GM19324 (cell line): ENCODE results near the gene MIA.
"Not testable (repeated sequence)": the region's sequence is repeated elsewhere in the genome, so short reads cannot be mapped to it uniquely, and the experiment has no call there.

Experiments
- ATAC-seq: cut with Tn5 transposase; IDR thresholded peaks from one replicate; pipeline ENCODE4 v1.9.1; 2021; ENCODE audit warnings: mild to moderate bottlenecking, moderate library complexity; ENCODE audit not compliant: unreplicated experiment, low FRiP score

Gene MIA

GRCh38 chr19:40774916-40775631 lies at the start of gene MIA:
Gene MIA (plus strand): TSS chr19:40775521. CDS start chr19:40775543, 22 bp downstream.
- ATAC-seq = no peak

GRCh38 chr19:40726279-40726678 lies 49.0 kb upstream of the MIA start:
- no peak for ATAC-seq

- ATAC-seq = not testable (repeated sequence)
Measured at GRCh38 chr19:40730065-40730464, 45.3 kb upstream of the MIA start.

- ATAC-seq = not testable (repeated sequence)
Measured at GRCh38 chr19:40732304-40732703, 43.0 kb upstream of the MIA start.

GRCh38 chr19:40733149-40733548 lies 42.2 kb upstream of the MIA start:
- ATAC-seq = no peak

- no peak for ATAC-seq
Measured at GRCh38 chr19:40735013-40735771, 40.1 kb upstream of the MIA start.

- no peak for ATAC-seq
Measured at GRCh38 chr19:40736661-40737060, 38.7 kb upstream of the MIA start.

GRCh38 chr19:40737102-40737644 lies 38.1 kb upstream of the MIA start:
- no peak for ATAC-seq

- ATAC-seq = no peak
Measured at GRCh38 chr19:40739030-40739839, 36.1 kb upstream of the MIA start.

- ATAC-seq = no peak
Measured at GRCh38 chr19:40739871-40740703, 35.2 kb upstream of the MIA start.

GRCh38 chr19:40740747-40741146 lies 34.6 kb upstream of the MIA start:
- ATAC-seq = no peak

- ATAC-seq = no peak
Measured at GRCh38 chr19:40741527-40742390, 33.6 kb upstream of the MIA start.

- no peak for ATAC-seq
Measured at GRCh38 chr19:40742477-40742876, 32.8 kb upstream of the MIA start.

GRCh38 chr19:40742886-40743285 lies 32.4 kb upstream of the MIA start:
- ATAC-seq = no peak

- ATAC-seq = no peak
Measured at GRCh38 chr19:40743926-40744325, 31.4 kb upstream of the MIA start.

- no peak for ATAC-seq
Measured at GRCh38 chr19:40744554-40745401, 30.5 kb upstream of the MIA start.

- no peak for ATAC-seq
Measured at GRCh38 chr19:40745402-40745780, 29.9 kb upstream of the MIA start.

GRCh38 chr19:40747536-40747935 lies 27.8 kb upstream of the MIA start:
- no peak for ATAC-seq
